HG03442 (cell line): ENCODE data around the gene ZNF536.

ENCODE experiments used
- ATAC-seq: cut with Tn5 transposase; IDR thresholded peaks from one replicate; pipeline ENCODE4 v1.9.1; 2021; ENCODE audit warnings: mild to moderate bottlenecking, moderate library complexity; ENCODE audit not compliant: unreplicated experiment

ZNF536 gene

GRCh38 chr19:30519607-30520205 is 147.5 kb downstream of the ZNF536 start:
- no peak for ATAC-seq

- no peak for ATAC-seq
These were observed 148.7 kb downstream of the ZNF536 start for GRCh38 chr19:30520735-30521479.

GRCh38 chr19:30521937-30522336 is 149.8 kb downstream of the ZNF536 start:
- ATAC-seq, result no peak

GRCh38 chr19:30522341-30522740 is 150.2 kb downstream of the ZNF536 start:
- no peak for ATAC-seq

GRCh38 chr19:30523791-30524190 is 151.6 kb downstream of the ZNF536 start:
- no peak for ATAC-seq

- no peak for ATAC-seq
These were observed 153.2 kb downstream of the ZNF536 start for GRCh38 chr19:30525383-30525782.

GRCh38 chr19:30528919-30529318 is 156.7 kb downstream of the ZNF536 start:
- no peak for ATAC-seq

GRCh38 chr19:30529876-30530275 is 157.7 kb downstream of the ZNF536 start:
- ATAC-seq, result no peak

GRCh38 chr19:30530751-30531150 is 158.6 kb downstream of the ZNF536 start:
- ATAC-seq, result no peak

- ATAC-seq, result no peak
These were observed 162.8 kb downstream of the ZNF536 start for GRCh38 chr19:30535011-30535410.

GRCh38 chr19:30536975-30537374 is 164.8 kb downstream of the ZNF536 start:
- no peak for ATAC-seq

- no peak for ATAC-seq
These were observed 167.1 kb downstream of the ZNF536 start for GRCh38 chr19:30539315-30539714.

- ATAC-seq, result no peak
These were observed 167.8 kb downstream of the ZNF536 start for GRCh38 chr19:30539981-30540380.

- ATAC-seq, result no peak
These were observed 168.6 kb downstream of the ZNF536 start for GRCh38 chr19:30540761-30541160.

GRCh38 chr19:30541575-30541974 is 169.4 kb downstream of the ZNF536 start:
- no peak for ATAC-seq

- no peak for ATAC-seq
These were observed 171.2 kb downstream of the ZNF536 start for GRCh38 chr19:30543243-30543945.

- ATAC-seq, result no peak
These were observed 173.6 kb downstream of the ZNF536 start for GRCh38 chr19:30545752-30546151.

GRCh38 chr19:30546332-30546731 is 174.1 kb downstream of the ZNF536 start:
- no peak for ATAC-seq

- no peak for ATAC-seq
These were observed 175.1 kb downstream of the ZNF536 start for GRCh38 chr19:30547246-30547645.

- ATAC-seq, result no peak
These were observed 177.0 kb downstream of the ZNF536 start for GRCh38 chr19:30549151-30549550.

- ATAC-seq, result no peak
These were observed 179.1 kb downstream of the ZNF536 start for GRCh38 chr19:30551271-30551670.

- ATAC-seq, result no peak
These were observed 180.4 kb downstream of the ZNF536 start for GRCh38 chr19:30552593-30552992.
